ENCODE data around the gene UTY. TPM values are rescaled to one million over a fixed set of nuclear protein-coding genes. Genes with fewer than 3 reads are reported as not detected.

The UTY gene
- polyA plus RNA-seq, 3 donors: not detected

GRCh38 chrY:13492408-13492807, 12.6 kb upstream of the UTY start:
- H3K9me3 ChIP-seq (replicated peaks in 1 of 2; ENCODE audit: control insufficient read depth in 1 of 2, insufficient read depth in 1 of 2, low read length in 2 of 2): no peaks in the 10 kb centered on the region
- no peak for TF ChIP-seq CTCF (IDR thresholded peaks at IDR 0.05)
- no peaks in the 10 kb centered on the region for H3K4me1 ChIP-seq (ENCODE audit: control insufficient read depth in 1 of 2, insufficient read depth in 2 of 2, low read length in 2 of 2)
- Mint-ChIP-seq H3K4me1 (no peaks in the 10 kb centered on the region), H3K27me3 (ENCODE audit: low read depth in 3 of 3) (no peaks in the 10 kb centered on the region), H3K9me3 (no peaks in the 10 kb centered on the region), H3K36me3 (no peaks in the 10 kb centered on the region), H3K4me3 (no peak overlapping the region), H3K27ac (no peak overlapping the region)
- H3K4me3 ChIP-seq (replicated peaks in 1 of 3; ENCODE audit: low read depth in 2 of 3, low read length in 3 of 3): no peak overlapping the region
- intact Hi-C loops (cut with micrococcal nuclease): no loop called here
- no peaks in the 10 kb centered on the region for H4K20me1 ChIP-seq (ENCODE audit: insufficient read depth, low read length)
- no peak overlapping the region for H3K9ac ChIP-seq (ENCODE audit: insufficient read depth, low read length, poor library complexity, severe bottlenecking)
- H3K4me2 ChIP-seq (replicated peaks; ENCODE audit: extremely low read depth, low read length, poor library complexity, severe bottlenecking): no peak overlapping the region
- no peak overlapping the region for H3K27ac ChIP-seq (ENCODE audit: low read depth in 1 of 2, low read length in 2 of 2)
- no peaks in the 10 kb centered on the region for H3K36me3 ChIP-seq (replicated peaks in 1 of 2; ENCODE audit: control insufficient read depth in 1 of 2, insufficient read depth in 2 of 2, low read length in 2 of 2)
- no peaks in the 10 kb centered on the region for H3K79me2 ChIP-seq (ENCODE audit: insufficient read depth, low read length)
- no CpG with 5 or more reads among the region's 2 CpGs for WGBS (ENCODE audit: insufficient coverage)
- no peaks in the 10 kb centered on the region for H3K27me3 ChIP-seq (ENCODE audit: control insufficient read depth in 2 of 2, insufficient read depth in 2 of 2, low read length in 2 of 2)
- H2AFZ ChIP-seq (ENCODE audit: insufficient read depth, low read depth, low read length, poor library complexity, severe bottlenecking): no peak overlapping the region
- DNase-seq: no peak

- no peak overlapping the region for H3K4me3 ChIP-seq (replicated peaks in 1 of 3; ENCODE audit: low read depth in 2 of 3, low read length in 3 of 3)
- DNase-seq: no peak
- TF ChIP-seq CTCF (IDR thresholded peaks at IDR 0.05): no peak
Measured at GRCh38 chrY:13488738-13489137, 8.9 kb upstream of the UTY start.

More at GRCh38 chrY:13488738-13489137, 8.9 kb upstream of the UTY start:
- Mint-ChIP-seq H3K4me1 (no peaks in the 10 kb centered on the region), H3K27ac (no peak overlapping the region), H3K4me3 (no peak overlapping the region), H3K36me3 (no peaks in the 10 kb centered on the region), H3K27me3 (ENCODE audit: low read depth in 3 of 3) (peaks cover 0 to 2% (median 2%) of the 10 kb centered on the region in 3 donors), H3K9me3 (no peaks in the 10 kb centered on the region)
- Histone ChIP-seq H3K27ac (ENCODE audit: low read depth in 1 of 2, low read length in 2 of 2) (no peak overlapping the region), H4K20me1 (ENCODE audit: insufficient read depth, low read length) (no peaks in the 10 kb centered on the region), H3K9me3 (replicated peaks in 1 of 2; ENCODE audit: control insufficient read depth in 1 of 2, insufficient read depth in 1 of 2, low read length in 2 of 2) (no peaks in the 10 kb centered on the region), H3K4me2 (replicated peaks; ENCODE audit: extremely low read depth, low read length, poor library complexity, severe bottlenecking) (no peak overlapping the region), H2AFZ (ENCODE audit: insufficient read depth, low read depth, low read length, poor library complexity, severe bottlenecking) (no peak overlapping the region), H3K36me3 (replicated peaks in 1 of 2; ENCODE audit: control insufficient read depth in 1 of 2, insufficient read depth in 2 of 2, low read length in 2 of 2) (no peaks in the 10 kb centered on the region), H3K79me2 (ENCODE audit: insufficient read depth, low read length) (no peaks in the 10 kb centered on the region), H3K9ac (ENCODE audit: insufficient read depth, low read length, poor library complexity, severe bottlenecking) (no peak overlapping the region), H3K4me1 (ENCODE audit: control insufficient read depth in 1 of 2, insufficient read depth in 2 of 2, low read length in 2 of 2) (no peaks in the 10 kb centered on the region), H3K27me3 (ENCODE audit: control insufficient read depth in 2 of 2, insufficient read depth in 2 of 2, low read length in 2 of 2) (no peaks in the 10 kb centered on the region)
- WGBS (ENCODE audit: insufficient coverage): 25% methylated on average over 1 of the region's 1 CpG
- intact Hi-C loops (cut with micrococcal nuclease): no loop called here

All from CD14-positive monocyte (primary cell).